Measurements from ENCODE around the gene TM7SF3.

The TM7SF3 gene

GRCh38 chr12:27015730-27016076, 1.5 kb upstream of the TM7SF3 start:
- DNase-seq (ENCODE audit: low read depth in 1 of 2, low spot score in 1 of 2) = no peak

DNA sequence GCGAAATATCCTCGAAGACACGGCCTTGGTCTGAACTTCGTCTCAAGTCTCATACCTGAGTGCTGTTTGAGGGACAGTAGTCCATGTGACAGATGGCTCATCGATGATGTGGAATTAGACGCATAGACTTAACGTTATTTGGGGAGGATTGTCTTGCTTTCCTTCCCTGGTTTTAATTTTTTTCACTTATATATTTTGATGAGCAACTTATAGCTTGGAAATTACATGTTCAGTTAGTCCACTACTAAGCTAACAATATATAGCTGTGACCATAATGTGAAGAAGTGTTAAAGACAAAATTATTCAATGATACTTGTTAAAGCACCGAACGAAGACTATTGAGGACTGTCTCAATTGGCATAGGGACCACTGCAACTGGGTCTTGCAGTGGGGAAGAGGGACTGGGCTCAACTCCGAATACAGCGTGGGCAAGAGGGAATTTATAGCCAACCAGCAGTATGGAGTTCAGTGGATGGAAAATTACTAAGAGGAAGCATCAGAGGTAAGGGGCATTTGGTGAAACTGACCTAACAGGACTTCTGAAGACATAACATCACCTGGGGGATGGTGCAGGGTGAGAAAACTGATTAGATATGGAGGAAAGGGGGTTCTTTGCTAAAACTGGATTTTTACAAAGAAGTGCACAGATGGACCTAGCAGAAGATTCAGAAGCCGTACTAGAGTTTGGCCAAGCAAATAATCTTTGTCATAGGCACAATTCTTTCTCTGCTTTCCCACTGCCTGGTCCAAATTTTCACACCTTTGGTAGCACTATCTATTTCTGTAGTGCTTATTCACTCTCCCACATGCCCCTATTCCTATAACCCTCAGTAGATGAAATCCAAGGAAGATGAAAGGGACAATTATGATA, 910 bp upstream of the TM7SF3 start:
- DNase-seq (ENCODE audit: low read depth in 1 of 2, low spot score in 1 of 2) = no peak

DNA sequence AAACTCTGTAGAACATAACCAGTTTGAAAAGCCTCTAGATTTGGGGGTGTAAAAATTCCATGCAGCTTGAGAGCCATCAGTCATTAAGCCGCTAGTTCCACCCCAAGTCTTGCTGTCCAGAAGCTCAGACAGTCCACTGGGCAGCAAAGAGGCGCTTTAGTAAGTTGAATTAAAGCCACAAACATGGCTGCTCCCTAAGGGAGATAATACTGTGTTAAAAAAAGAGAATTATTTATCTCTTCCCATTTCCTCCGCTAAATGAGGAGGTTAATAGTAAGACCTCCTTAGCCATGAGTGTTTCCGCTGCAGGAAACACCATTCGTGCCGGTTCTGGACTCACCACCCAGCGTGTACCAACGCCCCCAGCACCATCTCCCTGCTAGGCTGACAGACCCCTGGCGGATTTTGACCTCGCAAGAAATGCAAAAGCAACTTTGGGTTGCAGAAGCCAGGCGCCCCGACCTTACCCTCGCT, 536 bp downstream of the TM7SF3 start:
- no peak for DNase-seq (ENCODE audit: low read depth in 1 of 2, low spot score in 1 of 2)

GRCh38 chr12:27012982-27013255, 1.3 kb downstream of the TM7SF3 start:
- no peak for DNase-seq (ENCODE audit: low read depth in 1 of 2, low spot score in 1 of 2)

GRCh38 chr12:27012239-27012981, 1.8 kb downstream of the TM7SF3 start:
- no peak for DNase-seq (ENCODE audit: low read depth in 1 of 2, low spot score in 1 of 2)

GRCh38 chr12:27009881-27010301, 4.3 kb downstream of the TM7SF3 start:
- no peak for DNase-seq (ENCODE audit: low read depth in 1 of 2, low spot score in 1 of 2)

DNA sequence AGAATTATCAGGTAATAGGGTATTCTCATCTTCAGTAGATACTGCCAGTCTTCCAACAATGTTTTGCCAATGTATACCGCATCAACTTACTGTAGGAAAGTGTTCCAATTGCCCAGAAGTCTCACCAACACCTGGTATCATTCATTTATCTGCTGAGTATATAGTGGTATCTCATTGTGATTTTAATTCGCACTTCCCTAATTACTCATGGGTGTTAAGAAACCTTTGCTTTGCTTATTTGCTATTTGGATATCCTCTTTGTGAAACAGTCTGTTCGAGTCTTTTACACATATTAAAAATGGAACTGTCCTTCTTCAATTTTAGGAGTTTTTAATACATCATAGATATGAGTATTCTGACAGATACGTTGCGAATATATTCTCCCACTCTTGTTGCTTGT, 6.1 kb downstream of the TM7SF3 start:
- DNase-seq (ENCODE audit: low read depth in 1 of 2, low spot score in 1 of 2) = no peak

- no peak for DNase-seq (ENCODE audit: low read depth in 1 of 2, low spot score in 1 of 2)
Measured at GRCh38 chr12:27006797-27007467, 7.3 kb downstream of the TM7SF3 start.

- no peak for DNase-seq (ENCODE audit: low read depth in 1 of 2, low spot score in 1 of 2)
Measured at GRCh38 chr12:27005495-27005894, 8.7 kb downstream of the TM7SF3 start.

- no peak for DNase-seq (ENCODE audit: low read depth in 1 of 2, low spot score in 1 of 2)
Measured at GRCh38 chr12:27003421-27004381, 10.5 kb downstream of the TM7SF3 start.

DNA sequence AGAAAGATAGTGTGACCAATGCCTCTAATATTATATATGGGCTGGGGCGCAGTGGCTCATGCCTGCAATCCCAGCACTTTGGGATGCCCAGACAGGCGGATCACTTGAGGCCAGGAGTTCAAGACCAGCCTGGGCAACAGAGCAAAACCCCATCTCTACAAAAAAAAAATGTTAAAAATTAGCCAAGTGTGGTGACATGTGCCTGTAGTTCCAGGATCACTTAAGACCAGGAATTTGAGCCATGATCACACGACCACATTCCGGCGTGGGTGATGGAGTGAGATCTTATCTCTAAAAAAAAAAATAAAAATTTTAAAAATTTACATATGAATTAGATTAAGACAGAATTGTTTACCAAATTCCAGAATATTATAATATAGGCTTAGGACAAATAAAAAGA, 12.0 kb downstream of the TM7SF3 start:
- no peak for DNase-seq (ENCODE audit: low read depth in 1 of 2, low spot score in 1 of 2)

GRCh38 chr12:27001663-27002062, 12.5 kb downstream of the TM7SF3 start:
- no peak for DNase-seq (ENCODE audit: low read depth in 1 of 2, low spot score in 1 of 2)

GRCh38 chr12:27000961-27001360, 13.2 kb downstream of the TM7SF3 start:
- DNase-seq (ENCODE audit: low read depth in 1 of 2, low spot score in 1 of 2) = no peak

DNA sequence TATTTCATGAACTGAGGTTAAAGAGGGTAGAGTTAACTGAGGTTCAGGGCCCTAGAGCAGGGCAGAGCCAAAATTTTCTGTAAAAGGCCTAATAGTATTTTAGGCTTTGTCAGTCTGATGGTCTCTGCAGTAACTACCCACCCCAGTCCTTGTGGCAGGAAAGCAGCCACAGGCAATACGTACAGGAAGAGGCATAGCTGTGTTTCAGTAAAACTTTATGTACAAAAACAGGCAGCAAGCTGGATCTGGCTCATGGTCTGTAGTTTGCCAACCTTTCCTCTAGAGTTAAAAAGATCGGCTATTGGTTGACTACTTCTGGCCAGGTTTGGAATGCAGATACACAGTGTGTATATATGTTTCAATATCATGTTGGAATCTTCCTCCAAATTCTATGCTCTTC, 17.2 kb downstream of the TM7SF3 start:
- DNase-seq (ENCODE audit: low read depth in 1 of 2, low spot score in 1 of 2) = no peak

- DNase-seq (ENCODE audit: low read depth in 1 of 2, low spot score in 1 of 2) = no peak
Measured at GRCh38 chr12:26995706-26996105, 18.5 kb downstream of the TM7SF3 start.

DNA sequence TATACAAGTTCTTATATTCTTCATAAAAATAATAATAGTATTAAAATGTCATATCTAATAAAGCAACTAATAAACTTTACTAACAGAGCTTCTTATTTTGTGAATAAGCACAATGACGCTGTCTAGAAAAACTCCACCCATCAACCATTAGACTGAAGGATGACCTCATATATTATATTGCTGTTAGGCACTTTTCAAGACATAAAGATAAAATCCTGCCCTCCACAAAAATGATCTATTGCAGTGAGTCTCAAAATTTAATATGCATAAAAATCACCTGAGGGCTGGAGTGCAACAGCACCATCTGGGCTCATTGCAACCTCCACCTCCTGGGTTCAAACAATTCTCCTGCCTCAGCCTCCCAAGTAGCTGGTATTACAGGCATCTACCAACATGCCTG, 20.1 kb downstream of the TM7SF3 start:
- no peak for DNase-seq (ENCODE audit: low read depth in 1 of 2, low spot score in 1 of 2)

DNA sequence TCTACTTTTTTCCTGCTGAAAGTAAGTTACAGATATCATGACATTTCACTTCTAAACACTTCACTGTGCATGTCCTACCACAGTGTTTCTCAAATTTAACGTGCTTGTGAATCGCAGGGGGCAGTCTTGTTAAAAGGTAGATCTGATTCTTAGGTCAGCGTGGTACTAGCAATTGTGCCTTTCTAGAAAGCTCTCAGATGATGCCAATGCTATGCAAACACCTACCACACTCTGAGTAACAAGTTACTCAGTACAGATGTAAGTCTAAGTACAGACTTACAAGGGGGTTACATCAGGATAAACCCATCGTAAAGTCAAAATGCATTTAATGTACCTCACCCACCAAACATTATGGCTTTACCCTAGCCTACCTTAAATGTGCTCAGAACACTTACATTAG, 22.4 kb downstream of the TM7SF3 start:
- no peak for DNase-seq (ENCODE audit: low read depth in 1 of 2, low spot score in 1 of 2)

GRCh38 chr12:26989873-26990272, 24.3 kb downstream of the TM7SF3 start:
- DNase-seq (ENCODE audit: low read depth in 1 of 2, low spot score in 1 of 2) = no peak

GRCh38 chr12:26988703-26989102, 25.5 kb downstream of the TM7SF3 start:
- no peak for DNase-seq (ENCODE audit: low read depth in 1 of 2, low spot score in 1 of 2)

DNA sequence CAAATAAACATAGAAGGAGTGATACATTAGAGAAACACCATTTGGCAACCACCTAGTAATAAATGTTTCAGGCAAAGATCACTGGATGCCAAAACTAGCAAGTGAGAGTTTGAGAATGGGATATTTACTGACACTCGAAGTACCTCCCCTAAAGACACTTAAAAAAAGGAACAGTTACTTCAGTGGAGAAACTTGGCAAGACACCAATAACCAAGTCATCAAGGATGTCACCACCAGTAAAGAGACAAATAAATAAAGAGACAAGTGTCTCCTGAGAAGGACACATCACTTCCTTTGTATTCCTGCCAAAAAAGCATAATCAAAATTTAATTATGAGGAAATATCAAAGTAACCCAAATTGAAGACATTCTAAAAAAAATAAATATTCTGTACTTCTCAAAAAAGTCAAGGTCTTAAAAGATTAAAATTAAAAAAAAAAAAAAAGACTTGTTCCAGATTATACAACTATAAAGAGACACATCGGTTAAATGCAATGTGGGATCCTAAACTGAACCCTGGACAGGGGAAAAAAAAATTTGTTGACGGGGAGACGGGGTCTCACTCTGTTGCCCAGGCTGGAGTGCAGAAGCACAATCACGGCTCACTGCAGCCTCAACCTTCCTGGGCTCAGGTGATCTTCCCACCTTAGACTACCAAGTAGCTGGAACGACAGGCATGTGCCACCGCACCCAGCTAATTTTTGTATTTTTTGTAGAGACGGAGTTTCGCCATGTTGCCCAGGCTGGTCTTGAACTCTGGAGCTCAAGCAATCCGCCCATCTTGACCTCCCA, 26.4 kb downstream of the TM7SF3 start:
- DNase-seq (ENCODE audit: low read depth in 1 of 2, low spot score in 1 of 2) = no peak
